DMS 273 (cell line): ENCODE measurements around the gene TRIM21.
"Not testable (repeated sequence)": the region's sequence is repeated elsewhere in the genome, so short reads cannot be mapped to it uniquely, and the experiment has no call there.

Source experiments
- DNase-seq: peaks from one replicate; lab custom pipeline; 2025; ENCODE audit not compliant: unreplicated experiment; lab: John Stamatoyannopoulos, UW

Gene TRIM21

DNA sequence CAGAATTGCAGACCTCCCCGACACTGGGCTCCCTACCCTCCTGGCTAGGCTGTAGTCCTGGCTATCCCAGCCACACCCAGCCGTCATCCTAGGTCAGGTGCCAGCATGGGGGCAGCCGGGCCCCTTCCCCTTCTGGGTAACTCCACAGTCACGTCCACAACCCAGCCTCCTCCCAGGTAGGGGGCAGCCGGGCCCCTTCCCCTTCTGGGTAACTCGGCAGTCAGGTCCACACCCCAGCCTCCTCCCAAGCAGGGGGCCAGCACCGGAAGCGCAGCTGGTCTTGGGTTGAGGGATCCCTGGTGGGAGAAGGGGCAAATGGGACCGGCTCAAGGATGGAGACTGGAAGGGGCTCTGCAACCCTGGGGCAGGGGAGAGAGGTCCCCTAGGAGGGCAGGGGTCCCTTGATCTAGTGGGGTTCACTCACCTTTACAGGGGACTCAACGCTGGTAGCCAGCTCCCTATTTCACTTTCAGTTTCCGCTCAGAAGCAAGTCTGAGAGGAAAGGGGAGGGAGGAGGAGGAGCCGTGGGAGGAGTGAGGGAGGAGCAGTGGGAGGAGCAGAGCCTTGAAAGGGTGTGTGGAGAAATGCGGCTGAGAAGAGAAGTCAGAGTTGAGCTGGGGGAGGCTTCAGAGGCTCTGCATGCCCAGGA lies at the start of gene TRIM21:
TSS of gene TRIM21 (minus strand) at position 494 of the 649 bp plus-strand sequence. CDS start 3,293 bp downstream, outside the sequence.
- DNase-seq, result peak; percentile 75

DNA sequence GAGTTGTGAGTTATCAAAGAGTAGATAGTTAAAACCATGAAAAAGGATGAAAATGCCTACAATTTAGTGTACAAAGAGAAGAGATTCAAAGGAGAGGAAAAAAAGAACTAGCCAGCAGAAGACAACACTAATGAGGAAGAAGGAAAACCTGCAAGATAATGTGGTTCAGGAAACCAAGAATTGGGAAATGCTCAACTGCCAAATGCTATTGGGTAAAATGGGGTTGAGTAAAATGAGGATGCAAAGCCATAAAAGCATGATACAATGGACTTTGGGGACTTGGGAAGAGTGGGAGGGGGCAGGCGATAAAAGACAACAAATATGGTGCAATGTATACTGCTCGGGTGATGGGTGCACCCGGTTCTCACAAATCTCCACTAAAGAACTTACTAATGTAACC lies 48.0 kb upstream of the TRIM21 start:
- no peak for DNase-seq

DNA sequence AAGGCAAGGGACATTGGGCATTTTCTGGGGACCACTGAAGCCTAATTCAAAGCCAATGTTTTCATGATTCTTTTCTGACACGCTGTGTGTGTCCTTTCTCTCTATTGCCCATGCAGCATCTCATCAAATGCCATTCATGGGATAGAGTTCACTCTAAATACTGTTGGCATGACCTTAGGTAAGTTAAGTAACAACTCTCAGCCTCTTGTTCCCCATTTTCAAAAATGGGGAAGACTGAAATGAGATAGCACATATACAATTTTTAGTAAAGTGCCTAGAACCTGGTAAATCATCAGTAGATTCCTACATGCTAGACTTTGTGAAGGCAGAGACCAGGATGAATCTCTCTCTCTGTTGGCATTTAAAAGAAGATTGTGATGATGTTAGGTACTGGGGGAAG lies 42.9 kb upstream of the TRIM21 start:
- DNase-seq, result no peak

DNA sequence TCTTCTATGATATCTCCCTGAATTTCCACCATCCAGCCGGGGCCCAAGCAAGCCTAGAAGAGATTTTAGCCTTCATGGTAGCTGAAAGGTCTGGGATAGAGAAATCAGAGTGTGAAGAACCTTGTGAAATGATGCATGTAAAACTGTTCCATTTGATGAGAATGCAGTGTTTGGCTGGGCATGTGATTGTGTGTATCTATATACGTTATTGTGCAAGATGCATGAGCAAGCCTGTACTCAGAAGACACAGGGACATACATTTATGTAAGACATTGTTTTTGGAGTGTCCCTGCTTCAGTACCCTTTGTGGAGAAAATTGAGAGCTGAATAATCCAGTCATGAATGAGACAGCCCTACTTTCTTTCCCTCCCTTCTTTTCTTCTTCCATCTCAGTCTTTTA lies 40.4 kb upstream of the TRIM21 start:
- no peak for DNase-seq

DNA sequence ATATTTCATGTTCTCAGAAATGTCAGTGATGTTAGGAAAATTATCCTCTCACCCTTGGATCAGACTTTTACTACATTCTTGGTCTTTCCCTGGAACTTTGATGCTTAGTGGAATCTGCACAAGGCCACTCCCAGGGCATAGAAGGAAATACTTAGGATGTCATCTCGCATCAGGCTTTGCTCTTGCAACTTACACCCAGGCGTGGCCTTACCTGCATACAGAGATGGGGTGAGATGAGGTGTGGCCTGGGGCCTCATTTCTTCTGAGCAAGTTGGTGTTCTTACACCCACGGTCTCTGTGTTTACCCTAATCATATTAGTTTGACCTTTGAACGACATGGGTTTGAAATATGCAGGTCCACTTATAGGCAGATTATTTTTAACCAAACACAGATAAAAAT lies 36.5 kb upstream of the TRIM21 start:
- DNase-seq, result no peak

DNA sequence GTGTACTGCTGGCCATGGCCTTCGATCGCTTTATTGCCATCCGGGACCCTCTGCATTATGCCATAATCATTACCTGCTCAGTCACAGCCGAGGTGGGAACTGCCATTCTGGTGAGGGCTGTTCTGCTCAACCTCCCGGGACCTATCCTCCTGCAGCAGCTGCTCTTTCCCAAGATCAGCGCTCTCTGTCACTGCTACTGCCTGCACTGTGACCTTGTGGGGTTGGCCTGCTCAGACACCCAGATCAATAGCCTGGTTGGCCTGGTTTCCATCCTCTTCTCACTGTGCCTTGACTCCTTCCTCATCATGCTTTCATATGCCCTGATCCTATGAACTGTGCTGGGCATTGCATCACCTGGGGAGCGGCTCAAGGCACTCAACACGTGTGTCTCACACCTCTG lies 24.9 kb upstream of the TRIM21 start:
- no peak for DNase-seq

DNA sequence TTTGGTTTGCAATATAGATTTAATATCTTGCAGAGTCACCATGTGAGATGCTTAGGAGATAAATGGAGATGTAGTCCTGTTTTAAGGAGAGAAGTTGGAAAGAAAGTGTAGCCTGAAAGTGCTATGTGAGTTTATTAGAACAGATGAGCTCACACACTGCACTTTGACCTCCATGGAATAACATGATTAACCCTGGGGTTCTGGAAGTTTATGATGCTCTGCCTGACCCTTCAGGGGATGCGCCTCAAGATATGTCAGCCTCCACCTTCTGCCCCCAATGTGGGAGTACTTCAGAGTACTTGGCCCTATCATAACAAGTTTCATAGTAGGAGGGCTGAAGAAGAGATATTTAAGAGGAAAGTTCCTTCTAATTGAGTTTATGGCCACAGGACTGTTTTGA lies 23.3 kb upstream of the TRIM21 start:
- DNase-seq, result no peak

DNA sequence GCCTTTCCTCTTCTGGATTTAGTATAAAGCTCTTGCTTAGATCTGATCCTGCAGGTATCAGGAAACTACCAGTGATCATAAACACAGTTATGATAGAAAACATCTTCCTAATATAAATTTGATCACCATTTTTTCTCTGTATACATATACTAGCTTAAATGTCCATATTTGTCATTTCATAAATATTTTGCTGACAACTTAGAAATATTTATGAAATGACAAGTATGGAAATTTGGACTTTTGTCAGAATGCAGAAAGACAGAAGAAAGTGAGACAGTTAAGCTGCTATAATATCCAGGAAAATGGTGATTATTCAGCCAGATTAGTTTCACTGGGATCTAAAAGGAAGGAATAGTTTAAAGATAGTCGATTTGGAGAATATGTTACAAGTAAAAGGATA lies 22.8 kb upstream of the TRIM21 start:
- no peak for DNase-seq

DNA sequence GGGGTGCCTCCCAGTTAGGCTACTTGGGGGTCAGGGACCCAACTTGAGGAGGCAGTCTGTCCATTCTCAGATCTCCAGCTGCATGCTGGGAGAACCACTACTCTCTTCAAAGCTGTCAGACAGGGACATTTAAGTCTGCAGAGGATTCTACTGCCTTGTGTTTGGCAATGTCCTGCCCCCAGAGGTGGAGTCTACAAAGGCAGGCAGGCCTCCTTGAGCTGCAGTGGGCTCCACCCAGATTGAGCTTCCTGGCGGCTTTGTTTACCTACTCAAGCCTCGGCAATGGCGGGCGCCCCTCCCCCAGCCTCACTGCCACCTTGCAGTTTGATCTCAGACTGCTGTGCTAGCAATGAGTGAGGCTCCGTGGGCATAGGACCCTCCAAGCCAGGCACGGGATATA lies 12.7 kb upstream of the TRIM21 start:
- not testable (repeated sequence) for DNase-seq

DNA sequence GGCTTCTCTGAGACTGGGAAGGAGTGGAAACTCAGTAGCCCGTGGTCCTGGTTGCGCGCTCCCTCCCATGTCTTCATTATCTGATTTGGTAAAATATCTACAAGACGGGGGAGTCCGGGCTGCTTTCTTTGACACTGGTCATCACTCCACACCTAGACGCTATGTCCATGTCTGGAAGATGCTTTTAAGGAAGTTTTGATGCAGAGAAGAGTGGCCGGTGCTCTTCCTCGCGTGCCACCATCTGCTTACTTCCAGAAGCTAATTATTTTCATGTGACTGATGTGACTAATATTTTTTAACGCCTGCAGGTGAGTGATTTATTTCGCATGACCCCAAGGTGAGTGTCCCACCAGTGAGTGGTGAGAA lies 339 bp upstream of the TRIM21 start:
- no peak for DNase-seq

DNA sequence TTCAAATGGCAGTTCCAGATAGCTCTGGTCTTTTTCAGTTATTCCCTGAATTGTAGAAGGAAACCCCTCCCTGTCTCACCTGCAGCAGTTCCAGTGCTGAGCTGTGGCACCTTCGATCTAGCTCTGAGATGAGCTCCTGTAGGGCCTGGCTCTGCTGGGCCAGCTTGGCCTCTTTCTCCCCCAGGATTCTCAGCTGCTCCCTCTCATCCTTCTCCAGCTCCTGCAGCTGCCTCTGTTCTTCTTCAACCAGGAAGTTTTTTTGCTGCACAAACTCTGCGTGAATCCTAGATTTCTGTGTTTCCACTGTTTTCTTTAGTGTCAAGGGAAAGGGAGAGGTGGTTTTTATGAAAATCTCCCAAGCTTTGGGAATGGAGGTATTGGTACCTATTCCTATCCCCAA lies 5.3 kb downstream of the TRIM21 start:
- DNase-seq, result no peak

DNA sequence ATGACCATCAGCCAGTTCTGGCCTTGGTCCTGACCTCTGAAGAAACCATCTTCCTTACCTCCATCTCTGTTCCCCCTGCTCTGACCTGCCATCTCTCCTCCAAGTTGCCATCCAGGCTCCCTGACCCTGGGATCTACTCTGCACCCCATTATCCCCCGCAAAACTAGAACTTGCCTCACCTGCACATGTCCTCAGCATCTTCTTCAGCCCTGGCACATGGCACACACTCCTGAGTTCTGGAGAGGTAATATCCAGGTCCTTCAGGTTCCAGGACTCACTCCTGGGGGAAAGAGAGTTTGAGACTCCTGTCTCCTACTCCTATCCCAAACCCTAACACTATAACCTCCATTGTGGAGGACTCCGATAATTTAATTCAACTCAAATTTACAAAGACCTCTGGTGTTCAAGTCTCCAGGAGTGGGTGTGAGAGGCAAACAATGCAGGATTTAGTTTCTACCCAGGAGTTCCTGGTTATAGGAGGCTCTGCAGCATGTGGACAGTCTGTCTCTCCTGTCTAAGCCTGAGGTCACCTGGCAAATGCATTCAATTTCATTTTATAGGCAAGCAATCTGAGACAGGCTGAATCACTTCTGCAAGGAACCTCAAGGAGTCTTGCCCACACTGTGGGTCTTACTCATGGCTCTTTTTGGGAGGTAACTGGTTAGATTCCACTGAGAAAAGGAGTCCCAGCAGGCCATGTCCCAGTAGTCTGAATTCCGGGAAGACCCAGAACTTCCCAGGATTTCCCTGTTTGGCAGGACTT lies 7.3 kb downstream of the TRIM21 start:
- no peak for DNase-seq

DNA sequence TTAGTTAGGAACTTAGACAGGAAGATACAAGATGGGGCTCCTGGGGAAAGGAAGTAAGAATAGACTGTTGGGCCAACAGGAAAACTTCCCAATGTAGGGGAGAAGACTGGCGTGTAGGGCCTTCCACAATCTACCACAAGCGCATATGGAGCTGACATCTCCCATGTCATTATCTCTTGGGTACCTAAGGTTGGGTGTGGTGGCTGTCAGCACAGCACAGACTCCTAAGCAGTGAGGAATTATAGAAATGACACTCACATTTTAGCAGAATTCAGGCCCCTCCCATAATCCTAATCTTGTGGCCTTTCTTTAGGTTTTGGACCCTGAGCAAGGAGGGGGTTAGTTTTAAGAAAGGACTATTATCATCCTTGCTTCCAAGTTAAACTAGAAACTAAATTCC lies 11.6 kb downstream of the TRIM21 start:
- no peak for DNase-seq

DNA sequence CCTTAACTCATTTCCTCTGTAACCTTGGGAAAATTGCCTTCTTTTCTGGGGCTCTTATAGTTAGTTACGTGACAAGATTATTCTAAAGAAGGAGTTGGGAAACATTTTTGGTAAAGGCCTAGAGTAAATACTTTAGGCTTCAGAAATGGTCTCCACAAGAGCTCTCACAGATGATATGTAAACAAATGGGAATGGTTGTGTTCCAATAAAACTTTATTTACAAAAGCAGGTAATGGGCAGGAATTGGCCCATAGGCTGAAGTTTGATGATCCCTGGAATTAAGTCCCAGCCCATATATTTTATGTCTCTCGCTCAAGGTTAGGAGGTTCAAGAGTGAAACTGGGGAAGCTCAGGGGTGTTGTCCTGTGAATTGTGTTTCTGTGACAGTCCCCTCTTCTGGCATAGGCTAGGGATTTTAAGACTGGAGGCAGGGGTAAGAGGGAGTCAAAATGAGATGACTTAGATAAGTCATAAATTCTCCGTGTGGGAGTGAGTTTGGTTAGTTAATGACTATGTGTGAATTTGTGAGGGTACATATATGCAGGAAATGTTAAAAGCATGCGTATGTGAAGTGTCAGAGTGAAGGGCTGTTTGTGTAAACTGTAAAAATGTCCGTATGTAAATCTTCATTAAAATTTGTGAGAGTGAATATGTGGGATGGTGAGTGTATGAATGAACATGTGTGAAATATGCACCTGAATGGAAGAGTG lies 17.9 kb downstream of the TRIM21 start:
- no peak for DNase-seq

DNA sequence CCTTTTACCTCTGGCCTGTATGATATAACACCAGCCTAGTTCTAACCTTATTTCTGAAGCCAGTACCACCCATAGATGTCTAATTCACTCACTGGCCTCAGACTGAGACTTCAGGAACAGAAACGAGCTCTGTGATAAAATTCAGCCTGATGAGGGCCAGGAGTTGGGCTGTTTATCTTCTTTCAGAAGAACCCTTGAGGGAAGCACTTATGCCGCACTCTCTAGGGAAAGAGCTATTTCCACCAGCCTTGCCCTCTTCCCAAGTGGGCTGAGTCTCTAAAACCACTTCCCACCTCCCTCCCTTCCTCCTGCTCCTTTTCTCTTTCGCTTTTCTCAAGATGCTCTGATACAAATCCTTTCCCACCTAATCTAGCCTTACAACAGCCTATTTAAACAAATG lies 23.3 kb downstream of the TRIM21 start:
- no peak for DNase-seq

DNA sequence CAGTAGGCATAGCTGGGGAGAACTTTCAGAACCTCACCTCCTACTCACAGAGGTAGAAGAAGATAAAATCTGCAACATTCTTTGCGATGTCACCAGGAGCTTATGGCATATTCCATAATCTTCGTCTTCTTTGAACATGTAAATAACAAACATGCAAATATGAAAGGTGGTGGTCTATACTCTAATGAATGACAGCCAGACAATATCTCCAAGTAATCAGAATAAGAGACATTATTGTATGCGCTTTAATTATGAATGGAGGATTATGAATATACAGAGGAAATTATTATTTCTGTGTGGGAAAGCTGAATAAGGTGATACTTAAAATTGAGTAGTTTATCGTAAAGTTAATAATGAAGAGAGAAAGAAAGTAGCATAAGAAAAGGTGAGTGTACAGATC lies 25.2 kb downstream of the TRIM21 start, which contains the start of gene OR52B4:
TSS of gene OR52B4 (minus strand) at position 101 of the 400 bp plus-strand sequence. CDS start at position 10, 91 bp downstream.
- DNase-seq, result no peak

DNA sequence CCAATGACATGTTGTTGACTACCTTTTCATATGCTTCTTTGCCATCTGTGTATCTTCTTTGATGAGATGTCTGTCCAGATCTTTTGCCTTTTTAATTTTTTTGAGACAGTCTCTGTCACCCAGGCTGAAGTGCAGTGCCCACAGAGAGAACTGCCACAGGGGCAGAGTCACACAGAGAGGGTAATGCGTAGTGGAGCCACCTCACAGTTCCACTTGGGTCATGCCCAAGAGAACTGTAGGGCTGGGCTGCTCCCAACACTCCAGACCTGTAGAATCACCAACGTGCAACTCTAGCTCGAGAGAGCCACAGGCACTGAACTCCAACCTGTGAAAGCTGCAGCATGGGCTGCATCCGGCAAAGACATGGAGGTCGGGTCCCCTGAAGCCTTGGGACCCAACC lies 45.4 kb downstream of the TRIM21 start:
- DNase-seq, result not testable (repeated sequence)

DNA sequence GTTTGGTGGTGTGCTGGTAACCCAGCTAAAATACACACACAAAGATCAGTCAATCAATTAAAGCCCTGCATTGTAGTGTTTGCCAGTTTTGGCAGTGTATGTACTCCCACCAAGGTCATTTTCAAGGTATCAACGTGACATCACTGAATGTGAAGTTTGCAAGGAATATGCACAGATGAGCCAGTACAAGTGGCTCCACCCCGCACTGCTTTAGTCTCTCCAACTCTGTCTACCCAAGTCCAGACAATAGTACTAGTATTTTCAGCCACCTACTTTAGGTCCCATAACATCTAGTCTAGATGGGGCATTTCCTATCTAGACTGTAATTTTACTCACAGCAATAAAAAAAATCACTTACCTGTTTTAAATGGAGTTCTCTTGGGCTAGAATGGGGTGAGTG lies 48.1 kb downstream of the TRIM21 start:
- not testable (repeated sequence) for DNase-seq
